Fibroblast of lung (primary cell): Measurements from ENCODE around the gene N4BP2. TPM values are rescaled to one million over a fixed set of nuclear protein-coding genes. Genes with fewer than 3 reads are reported as not detected.

ENCODE experiments used
- DNase-seq, 2 donors: peaks; one replicate each; pipeline versions ENCODE4 v3.0.0 to v3.0.0-alpha.2; 2010; ENCODE audit warnings: low read depth in 2 of 2
- H2AFZ ChIP-seq: 2 replicates; pipeline ENCODE4 v1.5.1; 2012; ENCODE audit warnings: low read length, control low read depth, inconsistent platforms
- H3K27ac ChIP-seq: 2 replicates; pipeline ENCODE4 v1.5.1; 2011; ENCODE audit warnings: low read length, control low read depth; ENCODE audit not compliant: insufficient read depth
- H3K27me3 ChIP-seq: 2 replicates; pipeline ENCODE4 v1.5.1; 2011; ENCODE audit warnings: mild to moderate bottlenecking, low read length; ENCODE audit not compliant: control insufficient read depth, insufficient read depth
- H3K36me3 ChIP-seq: 2 replicates; pipeline ENCODE4 v1.5.1; 2011; ENCODE audit warnings: low read length; ENCODE audit not compliant: control insufficient read depth, insufficient read depth
- H3K4me1 ChIP-seq: 2 replicates; pipeline ENCODE4 v1.5.1; 2011; ENCODE audit warnings: low read length; ENCODE audit not compliant: control insufficient read depth, insufficient read depth; ENCODE audit errors: extremely low read depth
- H3K4me2 ChIP-seq: 2 replicates; pipeline ENCODE4 v1.5.1; 2011; ENCODE audit warnings: low read length, control low read depth; ENCODE audit not compliant: insufficient read depth; ENCODE audit errors: extremely low read depth
- H3K4me3 ChIP-seq, 4 experiments: fragments of 200-600 bp in 1 of 4; sonication (generic) in 1 of 4; replicated peaks in 1 of 4; 2 replicates each; pipeline ENCODE4 v1.5.1; 2011 to 2016; ENCODE audit warnings: low read length in 4 of 4, low read depth in 3 of 4, mild to moderate bottlenecking in 3 of 4, control low read depth in 2 of 4, inconsistent platforms in 1 of 4, mixed read lengths in 1 of 4; ENCODE audit not compliant: insufficient read depth in 1 of 4; ENCODE audit errors: control extremely low read depth in 1 of 4
- H3K79me2 ChIP-seq: 2 replicates; pipeline ENCODE4 v1.5.1; 2012; ENCODE audit warnings: mild to moderate bottlenecking, low read length, inconsistent platforms; ENCODE audit not compliant: control insufficient read depth, insufficient read depth
- H3K9ac ChIP-seq: 2 replicates; pipeline ENCODE4 v1.5.1; 2011; ENCODE audit warnings: mild to moderate bottlenecking, low read length, control low read depth; ENCODE audit not compliant: insufficient read depth
- H3K9me3 ChIP-seq: 2 replicates; pipeline ENCODE4 v1.5.1; 2012; ENCODE audit warnings: low read depth, low read length; ENCODE audit not compliant: control insufficient read depth, insufficient read depth
- H4K20me1 ChIP-seq: 2 replicates; pipeline ENCODE4 v1.5.1; 2011; ENCODE audit warnings: low read length; ENCODE audit not compliant: control insufficient read depth, insufficient read depth; ENCODE audit errors: extremely low read depth
- EZH2 ChIP-seq: IDR thresholded peaks from 2 replicates; pipeline ENCODE4 v1.5.1; 2012; ENCODE audit warnings: low read length, control low read depth, mild to moderate bottlenecking; ENCODE audit errors: missing control alignments
- polyA plus RNA-seq, 2 donors: library from polyadenylated mRNA; depleted of rRNA in 1 of 2; stranded (reverse) in 1 of 2; unstranded in 1 of 2; fragments of >200 nt; gene quantifications; 2 replicates each; pipeline ENCODE4 v1.2.1, GENCODE V29; 2011 to 2012; ENCODE audit warnings: missing spikeins in 1 of 2
- total RNA-seq: library from RNA; depleted of rRNA; stranded (reverse); fragments of >200 nt; gene quantifications from 2 replicates; pipeline ENCODE4 v1.2.1, GENCODE V29; 2014
- TF ChIP-seq, protein P1 (sequence below), 2 donors: IDR thresholded peaks in 1 of 2; conservative IDR thresholded peaks in 1 of 2; 1 replicate in 1 of 2; 2 replicates in 1 of 2; pipeline ENCODE4 v1.5.1; 2011 to 2012; ENCODE audit warnings: low read length in 2 of 2, control low read depth in 1 of 2, inconsistent platforms in 1 of 2, low read depth in 1 of 2, mild to moderate bottlenecking in 1 of 2

N4BP2 gene
- total and polyA plus RNA-seq, 2 donors (not counting 1 experiment from before 2014, with no cell fraction given), result 3.0 to 5.3 TPM

DNA sequence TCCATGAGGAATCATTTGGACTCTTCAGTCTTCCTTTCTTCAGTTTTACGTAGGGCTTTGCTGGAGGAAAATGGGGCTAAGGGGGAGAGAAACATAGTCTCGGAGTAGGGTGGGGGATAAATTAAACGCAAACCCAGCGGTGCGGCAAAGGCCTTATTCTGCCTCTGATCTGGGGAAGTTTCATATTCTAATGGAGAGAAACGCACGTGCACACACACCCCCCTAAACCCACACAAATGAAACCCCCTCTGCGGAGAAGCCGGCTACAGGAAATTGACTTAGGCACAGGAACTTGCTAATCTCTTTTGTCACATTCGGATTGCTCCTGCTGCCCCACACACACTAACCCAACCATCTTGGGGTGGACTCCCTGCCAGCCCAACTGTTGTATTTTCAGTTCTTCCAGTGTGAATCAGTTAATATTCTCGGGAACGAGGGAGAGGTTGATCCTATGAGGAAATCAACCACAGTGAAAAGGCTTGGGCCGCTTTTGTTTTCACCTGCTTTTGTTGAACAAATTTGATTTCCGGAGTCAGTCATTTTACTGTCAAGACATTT lies 140.2 kb downstream of the N4BP2 start, which contains the start of gene RHOH:
Gene RHOH, plus strand, starts transcription at position 308 of the 558 bp plus-strand sequence. CDS start 46,356 bp downstream, outside the sequence.
- no peak within 1 kb of the TSS for H3K4me2 ChIP-seq

DNA sequence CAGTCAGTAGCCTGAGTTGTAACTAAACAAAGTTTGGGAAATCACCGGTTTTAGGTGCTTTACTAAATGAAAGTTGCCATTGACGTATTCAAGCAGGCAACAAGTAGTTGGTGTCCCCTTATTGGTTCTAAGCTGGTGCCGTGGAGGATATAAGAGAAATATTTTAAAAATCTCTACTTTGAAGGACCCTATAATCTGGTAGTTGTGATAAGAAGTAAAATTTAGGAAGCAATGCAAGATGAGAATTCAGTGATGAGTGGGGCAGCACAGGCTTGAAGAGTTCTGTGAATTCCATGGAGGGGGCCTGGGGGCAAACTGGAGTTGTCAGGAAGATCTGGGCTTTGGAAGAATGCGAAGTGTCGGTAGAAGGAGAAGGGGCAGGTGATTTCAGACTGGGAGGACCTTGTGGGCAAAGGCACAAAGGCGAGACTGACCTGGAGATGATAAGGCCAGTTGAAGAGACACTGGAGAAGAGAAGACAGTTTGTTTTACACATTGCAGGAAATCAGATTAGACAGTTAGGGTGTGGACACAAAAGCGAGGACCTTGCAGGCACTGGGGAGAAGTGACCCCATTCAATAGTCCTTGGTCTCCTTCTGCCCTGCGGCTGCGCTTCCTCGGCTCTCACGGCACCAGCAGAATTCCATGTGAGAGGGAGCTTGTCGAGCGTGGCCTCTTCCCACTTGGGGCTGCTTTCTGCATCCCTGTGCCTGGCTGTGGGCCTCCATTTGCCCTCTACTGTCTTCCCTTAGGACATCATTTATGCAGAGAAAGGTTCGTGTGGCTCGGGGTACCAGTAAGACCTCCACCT lies 141.4 kb downstream of the N4BP2 start:
- Histone ChIP-seq H3K36me3 (no peaks in the 10 kb centered on the region), H3K27ac (no peak overlapping the region), H3K79me2 (no peaks in the 10 kb centered on the region), H3K9ac (no peak overlapping the region), H3K27me3 (no peaks in the 10 kb centered on the region), H4K20me1 (no peaks in the 10 kb centered on the region), H3K4me2 (no peak overlapping the region), H3K4me3 (no peak overlapping the region), H3K9me3 (no peaks in the 10 kb centered on the region), H3K4me1 (no peaks in the 10 kb centered on the region), H2AFZ (no peak overlapping the region)
- no peak for TF ChIP-seq EZH2
- TF ChIP-seq, protein P1, sequence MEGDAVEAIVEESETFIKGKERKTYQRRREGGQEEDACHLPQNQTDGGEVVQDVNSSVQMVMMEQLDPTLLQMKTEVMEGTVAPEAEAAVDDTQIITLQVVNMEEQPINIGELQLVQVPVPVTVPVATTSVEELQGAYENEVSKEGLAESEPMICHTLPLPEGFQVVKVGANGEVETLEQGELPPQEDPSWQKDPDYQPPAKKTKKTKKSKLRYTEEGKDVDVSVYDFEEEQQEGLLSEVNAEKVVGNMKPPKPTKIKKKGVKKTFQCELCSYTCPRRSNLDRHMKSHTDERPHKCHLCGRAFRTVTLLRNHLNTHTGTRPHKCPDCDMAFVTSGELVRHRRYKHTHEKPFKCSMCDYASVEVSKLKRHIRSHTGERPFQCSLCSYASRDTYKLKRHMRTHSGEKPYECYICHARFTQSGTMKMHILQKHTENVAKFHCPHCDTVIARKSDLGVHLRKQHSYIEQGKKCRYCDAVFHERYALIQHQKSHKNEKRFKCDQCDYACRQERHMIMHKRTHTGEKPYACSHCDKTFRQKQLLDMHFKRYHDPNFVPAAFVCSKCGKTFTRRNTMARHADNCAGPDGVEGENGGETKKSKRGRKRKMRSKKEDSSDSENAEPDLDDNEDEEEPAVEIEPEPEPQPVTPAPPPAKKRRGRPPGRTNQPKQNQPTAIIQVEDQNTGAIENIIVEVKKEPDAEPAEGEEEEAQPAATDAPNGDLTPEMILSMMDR (conservative IDR thresholded peaks at IDR 0.05 in 1 of 2, IDR thresholded peaks at IDR 0.05 in 1 of 2; ENCODE audit: low read depth in 1 of 2, low read length in 2 of 2), result no peak
- no peak for DNase-seq

More for the DNA sequence above, 140.2 kb downstream of the N4BP2 start, which contains the start of gene RHOH:
- Histone ChIP-seq H3K9ac (no peak within 1 kb of the TSS), H2AFZ (no peak within 1 kb of the TSS), H3K79me2 (no peaks in the 10 kb centered on the region), H3K4me3 (no peak within 1 kb of the TSS), H3K27me3 (no peaks in the 10 kb centered on the region), H3K9me3 (no peaks in the 10 kb centered on the region), H3K4me1 (no peaks in the 10 kb centered on the region), H4K20me1 (no peaks in the 10 kb centered on the region), H3K27ac (no peak within 1 kb of the TSS), H3K36me3 (no peaks in the 10 kb centered on the region)
- TF ChIP-seq EZH2, result no peak
- TF ChIP-seq, protein P1 (conservative IDR thresholded peaks at IDR 0.05 in 1 of 2, IDR thresholded peaks at IDR 0.05 in 1 of 2; ENCODE audit: low read depth in 1 of 2, low read length in 2 of 2), result no peak
- DNase-seq, result no peak

DNA sequence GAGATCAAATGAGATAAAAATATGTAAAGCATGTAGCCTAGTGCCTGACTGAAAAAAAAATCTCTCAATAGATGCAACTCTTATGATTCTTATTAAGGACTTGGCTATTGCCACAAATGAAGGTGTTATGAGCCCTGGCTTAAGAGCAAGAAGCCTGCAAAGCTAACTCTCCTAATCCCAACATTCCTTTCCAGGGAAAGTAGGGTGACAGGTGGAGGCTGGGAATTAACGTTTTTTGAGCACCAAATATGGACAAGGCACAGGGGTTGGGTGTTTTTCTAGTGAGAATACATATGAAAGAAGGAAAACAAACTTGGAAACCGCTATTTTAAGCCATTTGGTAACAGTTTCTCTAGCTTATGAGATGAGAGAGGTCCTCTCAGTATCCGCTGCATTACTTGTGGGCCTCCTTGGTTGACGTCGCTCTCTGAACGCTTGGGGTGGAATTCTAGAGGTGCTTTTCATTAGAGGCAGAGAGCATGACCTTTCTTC lies 142.6 kb downstream of the N4BP2 start:
- no peak for DNase-seq
- Histone ChIP-seq H3K36me3 (no peaks in the 10 kb centered on the region), H2AFZ (no peak overlapping the region), H4K20me1 (no peaks in the 10 kb centered on the region), H3K9ac (no peak overlapping the region), H3K4me2 (no peak overlapping the region), H3K4me3 (no peak overlapping the region), H3K4me1 (no peaks in the 10 kb centered on the region), H3K9me3 (no peaks in the 10 kb centered on the region), H3K27ac (no peak overlapping the region), H3K27me3 (no peaks in the 10 kb centered on the region), H3K79me2 (no peaks in the 10 kb centered on the region)
- TF ChIP-seq EZH2, result no peak
- TF ChIP-seq, protein P1 (conservative IDR thresholded peaks at IDR 0.05 in 1 of 2, IDR thresholded peaks at IDR 0.05 in 1 of 2; ENCODE audit: low read depth in 1 of 2, low read length in 2 of 2), result no peak
